Adrenal gland (tissue), 12 donors: Measurements from ENCODE around the gene GRM3. TPM values are rescaled to one million over a fixed set of nuclear protein-coding genes. Genes with fewer than 3 reads are reported as not detected.

Source experiments
- DNase-seq, 7 donors: peaks; one replicate each; pipeline ENCODE4 v3.0.0-alpha.2; 2019 to 2020
- H3K27ac ChIP-seq, 5 donors: fragments of 200-600 bp; sonication (generic) in 4 of 5; 1 replicate in 3 of 5; 2 replicates in 2 of 5; pipeline versions ENCODE4 v1.5.1 to v1.8.0; 2016 to 2020; ENCODE audit warnings: mild to moderate bottlenecking in 1 of 5
- H3K27me3 ChIP-seq: fragments of 200-600 bp; 2 replicates; pipeline ENCODE4 v1.8.0; 2021
- H3K36me3 ChIP-seq, 2 donors: fragments of 200-600 bp; replicated peaks in 1 of 2; 1 replicate in 1 of 2; 2 replicates in 1 of 2; pipeline versions ENCODE4 v1.5.1 to v1.8.0; 2018 to 2022
- H3K4me1 ChIP-seq, 2 donors: fragments of 200-600 bp; replicated peaks in 1 of 2; 1 replicate in 1 of 2; 2 replicates in 1 of 2; pipeline versions ENCODE4 v1.5.1 to v1.8.0; 2018 to 2021
- H3K4me3 ChIP-seq, 4 donors: fragments of 200-600 bp; sonication (generic) in 3 of 4; one replicate each; pipeline ENCODE4 v1.5.1; 2016 to 2018
- H3K9me3 ChIP-seq, 3 donors: fragments of 200-600 bp; sonication (generic) in 1 of 3; replicated peaks in 1 of 3; 1 replicate in 2 of 3; 2 replicates in 1 of 3; pipeline versions ENCODE4 v1.5.1 to v1.8.0; 2016 to 2021
- POLR2A ChIP-seq, 2 donors: fragments of 450-650 bp; IDR thresholded peaks; one replicate each; pipeline ENCODE4 v1.6.1; 2017; ENCODE audit warnings: antibody characterized with exemption in 2 of 2, mild to moderate bottlenecking in 2 of 2, moderate library complexity in 1 of 2
- WGBS, 4 donors: extraction: QIAGEN DNeasy Blood & Tissue Kit in 2 of 4; methylation state at CpG; one replicate each; pipeline versions ENCODE4 v1.1.5 to v1.1.7; 2013 to 2017; 5-methylcytosine and 5-hydroxymethylcytosine counted together
- intact Hi-C, 2 donors: fragments of 100-400 bp; cut with DNase I; formaldehyde crosslinking; loops; one replicate each; pipeline versions ENCODE4 v1.14.1 to v1.15.0; 2022 to 2023
- polyA plus RNA-seq, 3 donors: library from polyadenylated mRNA; stranded (reverse); fragments of 200-250 nt in 2 of 3; fragments of 350-450 nt in 1 of 3; fragmentation: Illumina TruSeq in 1 of 3; extraction: RNeasy Lipid Tissue Mini Kit (QIAGEN cat#74804) in 1 of 3; gene quantifications; one replicate each; pipeline ENCODE4 v1.2.3, GENCODE V29; 2013 to 2014
- total RNA-seq, 9 donors: library from RNA; depleted of rRNA in 4 of 9; stranded (reverse); fragments of >200 nt in 4 of 9; fragments of 120-200 nt in 1 of 9; fragmentation: NEBNext Ultra II Directional in 1 of 9; extraction: Animal tissue kit (Norgen Biotek cat#: 25700) in 1 of 9; gene quantifications; one replicate each; pipeline versions ENCODE4 v1.1.0 to v1.2.4, GENCODE V29; 2013 to 2023
- TF ChIP-seq, protein P1 (sequence below), 6 experiments: fragments of 450-650 bp in 4 of 6; fragments of 200-600 bp in 2 of 6; sonication (generic) in 1 of 6; IDR thresholded peaks; 1 replicate in 5 of 6; 2 replicates in 1 of 6; pipeline versions ENCODE4 v1.5.1 to v1.8.0; 2016 to 2021; ENCODE audit warnings: antibody characterized with exemption in 6 of 6, mild to moderate bottlenecking in 2 of 6, moderate library complexity in 1 of 6
- donor health status: healthy with polysubstance abuse.
- donor health status: Bipolar disorder and iron deficiency.
- donor health status: DM: yes; HTN: yes; CAD: no.
- donor health status: DM: no; HTN: no; CAD: no.
- donor health status: DM: no; HTN: no; CAD: no.
- donor health status: DM: yes; HTN: yes; CAD: no.

The GRM3 gene
- total and polyA plus RNA-seq, 12 donors, result 0.30 to 5.1 (median 1.8) TPM

- Histone ChIP-seq H3K27ac (no peak overlapping the region), H3K4me1 (no peaks in the 10 kb centered on the region), H3K27me3 (no peaks in the 10 kb centered on the region), H3K36me3 (no peaks in the 10 kb centered on the region), H3K4me3 (no peak overlapping the region), H3K9me3 (no peaks in the 10 kb centered on the region)
- intact Hi-C loops, result no loop called here
- DNase-seq, result no peak
- TF ChIP-seq POLR2A (IDR thresholded peaks at IDR 0.05), result no peak
- TF ChIP-seq, protein P1, sequence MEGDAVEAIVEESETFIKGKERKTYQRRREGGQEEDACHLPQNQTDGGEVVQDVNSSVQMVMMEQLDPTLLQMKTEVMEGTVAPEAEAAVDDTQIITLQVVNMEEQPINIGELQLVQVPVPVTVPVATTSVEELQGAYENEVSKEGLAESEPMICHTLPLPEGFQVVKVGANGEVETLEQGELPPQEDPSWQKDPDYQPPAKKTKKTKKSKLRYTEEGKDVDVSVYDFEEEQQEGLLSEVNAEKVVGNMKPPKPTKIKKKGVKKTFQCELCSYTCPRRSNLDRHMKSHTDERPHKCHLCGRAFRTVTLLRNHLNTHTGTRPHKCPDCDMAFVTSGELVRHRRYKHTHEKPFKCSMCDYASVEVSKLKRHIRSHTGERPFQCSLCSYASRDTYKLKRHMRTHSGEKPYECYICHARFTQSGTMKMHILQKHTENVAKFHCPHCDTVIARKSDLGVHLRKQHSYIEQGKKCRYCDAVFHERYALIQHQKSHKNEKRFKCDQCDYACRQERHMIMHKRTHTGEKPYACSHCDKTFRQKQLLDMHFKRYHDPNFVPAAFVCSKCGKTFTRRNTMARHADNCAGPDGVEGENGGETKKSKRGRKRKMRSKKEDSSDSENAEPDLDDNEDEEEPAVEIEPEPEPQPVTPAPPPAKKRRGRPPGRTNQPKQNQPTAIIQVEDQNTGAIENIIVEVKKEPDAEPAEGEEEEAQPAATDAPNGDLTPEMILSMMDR (IDR thresholded peaks at IDR 0.05), result no peak
- WGBS, 4 donors, result 27 to 52% (median 40%) methylated on average over 2 of the region's 2 CpGs
These were observed 22.0 kb downstream of the GRM3 start for GRCh38 chr7:86665669-86666068.

DNA sequence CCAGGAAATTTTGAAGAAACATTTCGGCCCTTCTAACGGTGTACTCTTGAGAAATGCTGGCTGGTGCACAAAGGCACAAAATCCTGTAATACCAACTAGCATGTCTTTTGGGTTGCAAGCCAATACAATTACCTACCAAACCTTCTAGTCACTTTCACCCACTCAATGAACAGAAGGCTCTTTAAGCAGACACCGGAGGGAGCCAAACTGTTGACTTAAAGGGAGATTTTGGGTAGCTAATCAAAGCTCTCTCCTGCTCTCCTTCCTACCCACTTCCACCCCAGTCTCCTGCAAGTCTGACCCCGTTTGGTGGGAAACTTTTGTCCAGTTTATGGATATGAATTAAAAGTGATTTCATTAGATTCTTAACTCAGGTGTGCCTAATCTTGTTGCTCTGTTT lies 24.0 kb downstream of the GRM3 start:
- Histone ChIP-seq H3K4me3 (no peak overlapping the region), H3K36me3 (no peaks in the 10 kb centered on the region), H3K27ac (no peak overlapping the region), H3K4me1 (no peaks in the 10 kb centered on the region), H3K9me3 (no peaks in the 10 kb centered on the region), H3K27me3 (no peaks in the 10 kb centered on the region)
- no peak for DNase-seq
- WGBS, 4 donors, result 46 to 55% (median 46%) methylated on average over 4 of the region's 4 CpGs
- TF ChIP-seq, protein P1 (IDR thresholded peaks at IDR 0.05), result no peak
- TF ChIP-seq POLR2A (IDR thresholded peaks at IDR 0.05), result no peak
- intact Hi-C loops, result no loop called here

DNA sequence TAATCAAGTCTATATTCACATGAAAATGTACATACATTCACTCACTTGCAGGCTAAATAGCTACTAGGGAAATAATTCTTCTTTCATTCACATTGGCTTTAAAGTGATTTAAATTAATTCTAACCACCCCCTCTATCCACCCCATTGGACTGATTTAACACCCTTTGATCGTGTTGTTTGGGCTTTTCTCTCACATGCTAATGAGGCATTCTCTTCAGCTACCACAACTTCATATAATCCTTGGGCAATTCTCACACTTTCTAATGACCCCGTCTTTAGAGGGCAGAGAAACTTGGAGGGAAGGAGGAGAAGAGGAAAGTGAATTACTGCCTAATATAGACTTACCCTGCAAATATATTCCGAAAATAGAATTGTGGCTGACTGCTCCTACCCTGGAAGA lies 24.6 kb downstream of the GRM3 start:
- no peak for TF ChIP-seq POLR2A (IDR thresholded peaks at IDR 0.05)
- intact Hi-C loops, result no loop called here

GRCh38 chr7:86687831-86688230 lies 44.1 kb downstream of the GRM3 start:
- Histone ChIP-seq H3K27me3 (no peaks in the 10 kb centered on the region), H3K36me3 (no peaks in the 10 kb centered on the region), H3K27ac (no peak overlapping the region), H3K9me3 (no peaks in the 10 kb centered on the region), H3K4me1 (no peaks in the 10 kb centered on the region), H3K4me3 (no peak overlapping the region)
- intact Hi-C loops, result no loop called here
- DNase-seq, result no peak
- WGBS, 4 donors, result 77 to 86% (median 80%) methylated on average over 1 of the region's 1 CpG
- no peak for TF ChIP-seq POLR2A (IDR thresholded peaks at IDR 0.05)
- TF ChIP-seq, protein P1 (IDR thresholded peaks at IDR 0.05), result no peak

More for the DNA sequence above, 24.6 kb downstream of the GRM3 start:
- H3K27ac ChIP-seq, result no peak overlapping the region
- H3K4me3 ChIP-seq, result no peak overlapping the region
- H3K9me3 ChIP-seq, result no peaks in the 10 kb centered on the region
- H3K27me3 ChIP-seq, result no peaks in the 10 kb centered on the region
- WGBS, 4 donors, result 57 to 64% (median 62%) methylated on average over 3 of the region's 3 CpGs
- no peaks in the 10 kb centered on the region for H3K4me1 ChIP-seq
- no peak for DNase-seq
- no peaks in the 10 kb centered on the region for H3K36me3 ChIP-seq

GRCh38 chr7:86689363-86689762 lies 45.7 kb downstream of the GRM3 start:
- Histone ChIP-seq H3K9me3 (no peaks in the 10 kb centered on the region), H3K27me3 (no peaks in the 10 kb centered on the region), H3K4me1 (no peaks in the 10 kb centered on the region), H3K36me3 (no peaks in the 10 kb centered on the region), H3K4me3 (no peak overlapping the region), H3K27ac (no peak overlapping the region)
- DNase-seq, result no peak
- intact Hi-C loops, result no loop called here
- TF ChIP-seq POLR2A (IDR thresholded peaks at IDR 0.05), result no peak
- TF ChIP-seq, protein P1 (IDR thresholded peaks at IDR 0.05), result no peak
